HEK293 (cell line): ENCODE measurements around the gene KCP.

Source experiments
- CTCF ChIA-PET: fragments of 350-600 bp; formaldehyde crosslinking; extraction: SDS; loops from one replicate; lab custom pipeline; 2021; ENCODE audit warnings: antibody characterized with exemption; lab: Yijun Ruan, JAX
- POLR2A ChIA-PET: fragments of 300-600 bp; formaldehyde crosslinking; extraction: SDS; loops from one replicate; lab custom pipeline; 2020; ENCODE audit warnings: antibody characterized with exemption, inconsistent platforms; lab: Yijun Ruan, JAX
- H3K27ac ChIP-seq: fragments of 200-500 bp; sonication (Bioruptor generic); 2 replicates; pipeline ENCODE4 v1.5.1; 2014; ENCODE audit warnings: low read depth, low read length, control low read depth, inconsistent platforms; ENCODE audit errors: extremely low read depth
- H3K36me3 ChIP-seq, 2 experiments: fragments of 200-500 bp in 1 of 2; sonication (Bioruptor generic) in 1 of 2; 1 replicate in 1 of 2; 2 replicates in 1 of 2; pipeline ENCODE4 v1.5.1; 2014 to 2017; ENCODE audit warnings: inconsistent platforms in 2 of 2, low read length in 2 of 2; ENCODE audit not compliant: control insufficient read depth in 2 of 2, insufficient read depth in 1 of 2
- H3K4me1 ChIP-seq: fragments of 200-500 bp; sonication (Bioruptor generic); 2 replicates; pipeline ENCODE4 v1.5.1; 2014; ENCODE audit warnings: mild to moderate bottlenecking, low read length, inconsistent platforms; ENCODE audit not compliant: control insufficient read depth, insufficient read depth
- H3K4me3 ChIP-seq: 2 replicates; pipeline ENCODE4 v1.5.1; 2011; ENCODE audit warnings: low read depth, mild to moderate bottlenecking, control low read depth, low read length, moderate library complexity
- H3K9me3 ChIP-seq: fragments of 200-500 bp; sonication (Bioruptor generic); 2 replicates; pipeline ENCODE4 v1.5.1; 2014; ENCODE audit warnings: low read depth, low read length, inconsistent platforms; ENCODE audit not compliant: control insufficient read depth, insufficient read depth
- EGR2 ChIP-seq: fragments of 450-650 bp; formaldehyde crosslinking; IDR thresholded peaks from 2 replicates; pipeline ENCODE4 v1.5.1; 2016; ENCODE audit warnings: low read depth, missing biosample characterization, missing genetic modification characterization
- GLIS2 ChIP-seq: fragments of 450-650 bp; formaldehyde crosslinking; IDR thresholded peaks from 2 replicates; pipeline ENCODE4 v1.5.1; 2016; ENCODE audit warnings: missing biosample characterization, missing genetic modification characterization
- KLF10 ChIP-seq: fragments of 450-650 bp; IDR thresholded peaks from 2 replicates; pipeline ENCODE4 v1.5.1; 2018; ENCODE audit warnings: missing biosample characterization, mild to moderate bottlenecking, missing genetic modification characterization
- SETDB1 ChIP-seq: IDR thresholded peaks from one replicate; pipeline ENCODE4 v1.6.1; 2017; ENCODE audit warnings: mild to moderate bottlenecking, low read length, moderate library complexity, mixed read lengths; ENCODE audit not compliant: insufficient read length
- SP2 ChIP-seq: fragments of 450-650 bp; formaldehyde crosslinking; IDR thresholded peaks from 2 replicates; pipeline ENCODE4 v1.5.1; 2016; ENCODE audit warnings: missing biosample characterization, missing genetic modification characterization
- ZBTB17 ChIP-seq: fragments of 450-650 bp; formaldehyde crosslinking; IDR thresholded peaks from 2 replicates; pipeline ENCODE4 v1.5.1; 2016; ENCODE audit warnings: missing biosample characterization, missing genetic modification characterization
- ZBTB20 ChIP-seq: fragments of 450-650 bp; formaldehyde crosslinking; IDR thresholded peaks from 2 replicates; pipeline ENCODE4 v1.5.1; 2016; ENCODE audit warnings: missing biosample characterization, missing genetic modification characterization
- ZBTB8A ChIP-seq: fragments of 450-650 bp; formaldehyde crosslinking; IDR thresholded peaks from 2 replicates; pipeline ENCODE4 v1.5.1; 2016; ENCODE audit warnings: missing biosample characterization, missing genetic modification characterization
- ZFP69B ChIP-seq: fragments of 450-650 bp; formaldehyde crosslinking; IDR thresholded peaks from 2 replicates; pipeline ENCODE4 v1.5.1; 2016; ENCODE audit warnings: missing biosample characterization, missing genetic modification characterization
- ZIC2 ChIP-seq: fragments of 450-650 bp; formaldehyde crosslinking; IDR thresholded peaks from 2 replicates; pipeline ENCODE4 v1.5.1; 2016; ENCODE audit warnings: missing biosample characterization, missing genetic modification characterization
- ZNF341 ChIP-seq: fragments of 450-650 bp; formaldehyde crosslinking; IDR thresholded peaks from 2 replicates; pipeline ENCODE4; 2016; ENCODE audit warnings: low read depth, missing biosample characterization, missing genetic modification characterization
- ZNF350 ChIP-seq: fragments of 450-650 bp; formaldehyde crosslinking; IDR thresholded peaks from 2 replicates; pipeline ENCODE4 v1.5.0; 2017; ENCODE audit warnings: missing biosample characterization, mild to moderate bottlenecking, missing genetic modification characterization
- ZNF394 ChIP-seq: fragments of 450-650 bp; formaldehyde crosslinking; IDR thresholded peaks from 2 replicates; pipeline ENCODE4 v1.5.1; 2016; ENCODE audit warnings: missing biosample characterization, missing genetic modification characterization, mild to moderate bottlenecking, moderate library complexity, borderline replicate concordance
- TF ChIP-seq, protein P1 (sequence below): fragments of 450-650 bp; formaldehyde crosslinking; IDR thresholded peaks from 2 replicates; pipeline ENCODE4 v1.5.1; 2016; ENCODE audit warnings: missing biosample characterization, missing genetic modification characterization
- TF ChIP-seq, protein P2 (sequence below): fragments of 450-650 bp; formaldehyde crosslinking; IDR thresholded peaks from 2 replicates; pipeline ENCODE4 v1.5.1; 2016; ENCODE audit warnings: missing biosample characterization, missing genetic modification characterization
- TF ChIP-seq, protein P3 (sequence below): fragments of 450-650 bp; formaldehyde crosslinking; IDR thresholded peaks from 2 replicates; pipeline ENCODE4 v1.5.1; 2016; ENCODE audit warnings: missing biosample characterization, missing genetic modification characterization

The KCP gene

DNA sequence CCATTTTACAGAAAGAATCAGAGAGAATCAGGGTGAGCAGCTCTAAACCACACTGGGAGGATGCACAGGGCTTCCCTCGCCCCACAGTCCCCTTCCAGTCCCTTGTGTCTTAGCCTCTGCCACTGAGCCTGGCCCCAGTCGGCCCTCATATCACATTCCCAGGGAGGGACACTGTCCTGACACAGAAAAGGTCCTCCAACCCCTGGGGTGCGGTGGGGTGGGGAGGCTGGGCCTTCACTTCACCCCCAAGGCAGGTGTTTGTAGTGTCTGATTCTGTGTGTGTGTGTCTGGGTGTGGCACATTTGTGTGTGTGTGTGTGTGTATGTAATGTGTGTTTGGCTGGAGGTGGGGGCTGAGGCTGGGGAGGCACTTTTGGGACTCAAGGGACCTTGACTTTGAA lies 1.8 kb upstream of the KCP start:
- no peaks in the 10 kb centered on the region for H3K4me1 ChIP-seq
- H3K4me3 ChIP-seq = no peak overlapping the region
- H3K9me3 ChIP-seq = no peaks in the 10 kb centered on the region
- POLR2A ChIA-PET = no interaction called here
- TF ChIP-seq KLF10 (tag by site-specific recombination) (no peak), GLIS2 (tag by site-specific recombination) (0 out of 2 replicates have a peak, but pooled peaks have one; percentile 11), SETDB1 (no peak), ZNF394 (tag by site-specific recombination) (no peak)
- TF ChIP-seq, all 188 proteins: peak for 1
- CTCF ChIA-PET = no interaction called here
- Histone ChIP-seq H3K36me3 (no peaks in the 10 kb centered on the region), H3K27ac (no peak overlapping the region)

DNA sequence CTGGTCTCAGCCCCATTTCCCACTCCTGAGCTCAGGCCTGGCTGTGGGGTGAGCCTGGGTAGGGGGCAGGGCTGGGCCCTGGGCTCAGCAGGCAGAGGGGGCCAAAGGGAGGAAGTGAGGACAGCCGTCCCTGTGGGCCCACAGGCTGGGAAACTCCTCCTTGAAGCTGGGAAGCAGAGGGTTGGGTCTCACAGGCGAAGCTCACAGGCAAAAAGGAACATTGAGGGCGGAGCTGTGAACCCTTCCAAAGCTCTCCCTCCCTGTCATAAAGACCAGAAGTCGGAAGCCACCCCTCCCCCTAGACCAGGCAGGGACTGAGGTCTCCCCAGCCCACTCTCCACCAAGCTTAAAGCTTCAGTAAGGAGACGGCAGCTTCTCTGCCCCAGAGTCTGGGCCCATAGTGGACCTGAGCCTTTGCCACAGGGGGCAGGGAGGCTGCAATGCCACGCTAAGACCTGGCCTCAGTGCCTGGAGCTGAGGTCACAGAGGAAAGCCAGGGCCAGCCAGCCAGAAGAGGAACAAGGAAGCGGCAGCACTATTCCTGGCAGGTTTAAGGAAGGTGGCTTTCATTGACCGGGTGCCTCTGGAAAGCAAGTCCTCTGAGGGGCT lies 1.0 kb upstream of the KCP start:
- Histone ChIP-seq H3K4me1 (no peaks in the 10 kb centered on the region), H3K36me3 (no peaks in the 10 kb centered on the region), H3K27ac (0 out of 2 replicates have a peak overlapping the region, but pooled peaks have one; percentile 14), H3K4me3 (no peak overlapping the region), H3K9me3 (no peaks in the 10 kb centered on the region)
- TF ChIP-seq ZNF341 (tag by site-specific recombination) (peak; percentile 83), ZBTB20 (tag by site-specific recombination) (peak; percentile 94), EGR2 (tag by site-specific recombination) (no peak), SP2 (tag by site-specific recombination) (peak; percentile 76), GLIS2 (tag by site-specific recombination) (0 out of 2 replicates have a peak, but pooled peaks have one; percentile 30), ZFP69B (tag by site-specific recombination) (peak; percentile 98), ZNF350 (tag by site-specific recombination) (no peak), ZBTB17 (0 out of 2 replicates have a peak, but pooled peaks have one; percentile 33), ZBTB8A (tag by site-specific recombination) (peak; percentile 44), ZIC2 (tag by site-specific recombination) (peak; percentile 37; the same call in 1 of the 2 replicates)
- TF ChIP-seq, protein P1, sequence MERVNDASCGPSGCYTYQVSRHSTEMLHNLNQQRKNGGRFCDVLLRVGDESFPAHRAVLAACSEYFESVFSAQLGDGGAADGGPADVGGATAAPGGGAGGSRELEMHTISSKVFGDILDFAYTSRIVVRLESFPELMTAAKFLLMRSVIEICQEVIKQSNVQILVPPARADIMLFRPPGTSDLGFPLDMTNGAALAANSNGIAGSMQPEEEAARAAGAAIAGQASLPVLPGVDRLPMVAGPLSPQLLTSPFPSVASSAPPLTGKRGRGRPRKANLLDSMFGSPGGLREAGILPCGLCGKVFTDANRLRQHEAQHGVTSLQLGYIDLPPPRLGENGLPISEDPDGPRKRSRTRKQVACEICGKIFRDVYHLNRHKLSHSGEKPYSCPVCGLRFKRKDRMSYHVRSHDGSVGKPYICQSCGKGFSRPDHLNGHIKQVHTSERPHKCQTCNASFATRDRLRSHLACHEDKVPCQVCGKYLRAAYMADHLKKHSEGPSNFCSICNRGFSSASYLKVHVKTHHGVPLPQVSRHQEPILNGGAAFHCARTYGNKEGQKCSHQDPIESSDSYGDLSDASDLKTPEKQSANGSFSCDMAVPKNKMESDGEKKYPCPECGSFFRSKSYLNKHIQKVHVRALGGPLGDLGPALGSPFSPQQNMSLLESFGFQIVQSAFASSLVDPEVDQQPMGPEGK (tag by site-specific recombination) = peak; percentile 37
- TF ChIP-seq, protein P2, sequence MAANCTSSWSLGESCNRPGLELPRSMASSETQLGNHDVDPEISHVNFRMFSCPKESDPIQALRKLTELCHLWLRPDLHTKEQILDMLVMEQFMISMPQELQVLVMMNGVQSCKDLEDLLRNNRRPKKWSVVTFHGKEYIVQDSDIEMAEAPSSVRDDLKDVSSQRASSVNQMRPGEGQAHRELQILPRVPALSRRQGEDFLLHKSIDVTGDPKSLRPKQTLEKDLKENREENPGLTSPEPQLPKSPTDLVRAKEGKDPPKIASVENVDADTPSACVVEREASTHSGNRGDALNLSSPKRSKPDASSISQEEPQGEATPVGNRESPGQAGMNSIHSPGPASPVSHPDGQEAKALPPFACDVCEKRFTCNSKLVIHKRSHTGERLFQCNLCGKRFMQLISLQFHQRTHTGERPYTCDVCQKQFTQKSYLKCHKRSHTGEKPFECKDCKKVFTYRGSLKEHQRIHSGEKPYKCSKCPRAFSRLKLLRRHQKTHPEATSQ = no peak
- TF ChIP-seq, protein P3, sequence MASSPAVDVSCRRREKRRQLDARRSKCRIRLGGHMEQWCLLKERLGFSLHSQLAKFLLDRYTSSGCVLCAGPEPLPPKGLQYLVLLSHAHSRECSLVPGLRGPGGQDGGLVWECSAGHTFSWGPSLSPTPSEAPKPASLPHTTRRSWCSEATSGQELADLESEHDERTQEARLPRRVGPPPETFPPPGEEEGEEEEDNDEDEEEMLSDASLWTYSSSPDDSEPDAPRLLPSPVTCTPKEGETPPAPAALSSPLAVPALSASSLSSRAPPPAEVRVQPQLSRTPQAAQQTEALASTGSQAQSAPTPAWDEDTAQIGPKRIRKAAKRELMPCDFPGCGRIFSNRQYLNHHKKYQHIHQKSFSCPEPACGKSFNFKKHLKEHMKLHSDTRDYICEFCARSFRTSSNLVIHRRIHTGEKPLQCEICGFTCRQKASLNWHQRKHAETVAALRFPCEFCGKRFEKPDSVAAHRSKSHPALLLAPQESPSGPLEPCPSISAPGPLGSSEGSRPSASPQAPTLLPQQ (tag by site-specific recombination) = peak; percentile 98
- CTCF ChIA-PET = interaction anchor here (0.7 to 0.9 kb wide), 2 partner anchors 180 to 298 kb away, joined by 3 to 7 read pairs; no protein-coding TSS in a partner anchor
- POLR2A ChIA-PET = no interaction called here
